GM19397 (cell line): ENCODE results near the gene LRRC56.
"Not testable (repeated sequence)": the region's sequence is repeated elsewhere in the genome, so short reads cannot be mapped to it uniquely, and the experiment has no call there.

Experiments used
- ATAC-seq: cut with Tn5 transposase; IDR thresholded peaks from one replicate; pipeline ENCODE4 v1.9.1; 2021; ENCODE audit warnings: mild to moderate bottlenecking, moderate library complexity; ENCODE audit not compliant: unreplicated experiment

The LRRC56 gene

DNA sequence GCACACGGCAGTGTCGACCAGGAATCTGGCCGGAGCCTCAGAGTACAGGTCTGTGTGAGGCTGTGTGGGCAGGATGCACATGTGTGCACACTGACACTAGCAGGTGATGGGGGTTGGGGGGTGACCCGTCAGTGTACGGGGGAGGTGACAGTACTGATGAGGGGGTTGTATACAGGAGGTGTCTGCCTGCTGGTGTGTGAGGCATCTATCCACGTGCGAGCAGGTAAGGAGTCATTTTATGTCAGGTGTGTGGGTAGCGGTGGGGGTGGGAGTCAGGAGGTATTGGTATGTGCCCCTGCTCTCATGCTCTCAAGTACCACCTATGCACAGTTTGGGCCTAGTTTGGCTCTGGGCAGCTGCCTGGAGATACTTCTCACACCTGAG lies 34.5 kb downstream of the LRRC56 start:
- no peak for ATAC-seq

DNA sequence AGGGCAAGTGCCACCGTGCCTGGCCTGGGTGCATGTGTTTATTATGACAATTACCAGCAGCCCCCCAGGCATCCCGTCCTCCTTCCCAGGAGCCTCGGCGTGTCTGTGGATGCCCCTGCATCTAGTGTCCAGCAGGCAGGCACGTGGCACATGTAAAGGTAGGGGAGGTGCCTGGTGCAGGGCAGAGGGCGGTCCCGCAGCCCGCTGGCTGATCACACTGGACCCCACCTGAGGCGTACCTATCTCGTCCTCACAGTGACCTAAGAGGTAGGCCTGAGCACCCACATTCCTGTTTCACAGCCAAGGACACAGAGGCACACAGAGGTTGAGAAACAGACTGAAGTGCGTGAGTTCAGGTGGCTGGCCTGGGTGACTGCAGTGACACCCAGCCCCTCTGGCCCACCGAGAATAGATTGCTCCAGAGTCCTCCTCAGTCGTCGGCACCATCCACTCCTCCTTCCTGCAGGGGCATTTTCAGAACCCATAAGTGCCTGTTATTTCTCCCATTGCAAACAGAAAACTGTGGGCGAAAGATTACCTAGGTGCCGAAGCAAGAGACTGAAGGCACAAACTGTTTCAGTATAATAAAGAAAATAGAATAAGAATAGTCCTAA lies 35.9 kb downstream of the LRRC56 start:
- no peak for ATAC-seq

- not testable (repeated sequence) for ATAC-seq
These were observed 36.8 kb downstream of the LRRC56 start for GRCh38 chr11:574031-574570.

- ATAC-seq: no peak
These were observed 37.4 kb downstream of the LRRC56 start for GRCh38 chr11:574632-575312.

DNA sequence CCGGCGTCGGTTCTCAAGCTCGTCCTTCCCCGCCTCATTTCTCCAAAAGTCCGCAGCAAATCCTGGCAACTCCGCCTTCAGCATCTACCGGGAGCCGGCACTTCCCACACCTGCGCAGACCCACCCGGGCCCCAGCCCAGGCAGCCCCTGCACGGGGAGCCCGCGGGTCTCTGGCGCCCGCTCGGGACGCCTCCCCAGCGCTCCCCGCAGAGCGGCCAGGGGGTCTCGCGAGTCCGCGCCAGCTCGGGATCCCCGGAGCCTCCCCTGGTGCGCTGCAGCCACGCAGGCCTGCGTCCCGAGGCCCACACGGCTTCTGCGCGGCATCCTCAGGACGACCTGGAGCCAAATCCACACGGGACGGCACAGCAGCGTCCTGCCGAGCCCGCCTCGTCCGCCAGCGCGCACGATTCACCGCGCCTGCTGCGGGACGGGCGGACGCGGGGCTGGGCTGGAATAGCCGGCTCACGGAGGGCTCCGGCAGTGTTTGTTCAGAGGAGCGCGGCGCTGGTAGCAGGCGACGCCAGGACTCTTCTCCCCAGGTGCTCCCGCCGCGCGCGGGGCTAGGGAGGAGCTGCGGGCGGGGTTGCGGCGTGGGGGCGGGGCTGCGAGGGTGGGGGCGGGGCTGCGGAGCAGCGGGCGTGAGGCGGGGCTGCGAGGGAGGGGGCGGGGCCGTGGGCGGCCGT lies 38.1 kb downstream of the LRRC56 start:
- peak; percentile 32 for ATAC-seq

DNA sequence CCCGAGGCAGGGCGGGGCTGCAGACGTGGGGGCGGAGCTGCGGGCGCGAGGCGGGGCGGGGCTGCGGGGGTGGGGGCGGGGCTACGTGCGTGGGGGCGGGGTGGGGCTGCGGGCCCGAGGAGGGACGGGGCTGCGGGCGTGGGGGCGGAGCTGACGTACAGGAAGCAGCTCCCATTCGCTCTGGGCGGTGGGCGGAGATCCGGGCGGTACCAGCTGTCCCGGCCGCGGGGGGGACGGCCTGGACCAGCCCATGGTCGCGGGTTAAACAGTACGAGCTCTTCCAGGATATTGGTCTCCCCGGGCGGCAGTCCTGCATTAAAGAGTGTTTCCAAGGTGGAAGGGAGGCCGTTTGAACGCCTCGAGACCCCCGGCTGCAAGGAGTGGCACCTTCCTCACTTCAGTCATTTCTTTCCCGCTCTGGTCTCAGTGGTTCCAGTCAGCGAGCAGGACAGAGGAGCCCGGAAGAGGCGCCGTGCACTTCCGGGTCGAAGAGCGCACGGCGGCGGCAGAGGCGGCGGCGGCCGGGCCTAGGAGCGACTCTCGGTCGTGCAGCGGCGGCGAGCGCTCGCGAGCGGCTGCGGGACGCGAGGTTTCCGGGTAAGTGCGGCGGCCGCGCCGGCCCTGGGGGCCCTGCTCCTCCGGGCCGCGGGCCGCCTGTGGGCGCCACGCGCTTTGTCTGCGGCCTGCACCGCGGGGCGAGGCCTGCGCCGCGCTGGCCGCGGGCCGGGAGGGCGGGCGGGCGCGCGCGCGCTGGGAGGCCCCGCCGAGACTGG lies 38.9 kb downstream of the LRRC56 start, which contains the start of gene PHRF1:
TSS of gene PHRF1 (plus strand) at position 475 of the 773 bp plus-strand sequence. CDS start 5,043 bp downstream, outside the sequence.
- peak; percentile 87 for ATAC-seq

DNA sequence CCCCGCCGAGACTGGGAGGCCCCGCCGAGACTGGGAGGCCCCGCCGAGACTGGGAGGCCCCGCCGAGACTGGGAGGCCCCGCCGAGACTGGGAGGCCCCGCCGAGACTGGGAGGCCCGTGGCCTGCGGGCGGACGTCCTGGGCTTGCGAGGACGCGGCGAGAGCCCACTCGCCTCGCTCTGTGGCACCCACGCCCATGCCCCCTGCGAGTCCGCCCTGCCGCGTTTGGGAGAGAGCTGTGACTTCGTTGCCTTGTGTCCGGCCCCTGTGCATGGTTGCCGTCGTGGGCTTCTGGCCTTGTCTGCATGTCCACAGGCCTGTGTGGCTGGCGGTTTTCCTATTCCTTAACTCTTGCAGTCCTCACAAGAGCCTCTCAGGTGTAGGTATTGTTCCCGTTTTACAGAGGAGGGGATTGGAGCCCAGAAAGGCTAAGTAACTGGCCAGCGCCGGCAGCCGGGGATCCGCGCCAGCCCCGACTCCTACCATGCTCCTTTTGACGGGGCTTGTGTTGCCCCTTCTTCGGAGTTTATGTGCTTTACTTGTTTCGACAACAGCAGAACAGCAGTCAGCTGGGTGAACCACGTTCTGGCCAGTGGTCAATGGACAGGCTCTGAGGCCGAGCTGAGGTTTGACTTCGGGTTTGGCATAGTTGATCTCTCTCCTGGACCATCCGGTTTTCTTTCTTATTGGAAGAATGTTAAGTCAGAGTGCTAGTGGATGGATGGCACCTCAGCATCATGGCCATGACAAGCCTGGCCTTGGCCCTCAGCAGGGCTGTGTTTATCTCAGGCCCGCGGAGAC lies 39.7 kb downstream of the LRRC56 start:
- ATAC-seq: no peak

DNA sequence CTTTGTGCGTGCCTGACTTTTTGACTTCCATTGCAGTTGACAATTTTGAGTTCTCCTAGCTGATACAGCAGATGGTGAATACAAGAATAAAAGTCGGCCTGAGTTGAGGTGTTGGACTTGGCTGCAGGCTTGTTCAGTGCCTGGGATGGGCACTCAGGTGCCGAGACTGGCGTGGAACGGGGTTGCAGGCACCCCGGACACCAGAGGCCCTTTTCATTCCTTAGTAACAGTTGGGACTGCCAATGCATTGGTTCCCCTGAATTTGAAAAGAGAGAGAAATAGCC lies 40.2 kb downstream of the LRRC56 start:
- ATAC-seq: no peak

GRCh38 chr11:578276-579035 lies 41.1 kb downstream of the LRRC56 start:
- ATAC-seq: no peak

- ATAC-seq: no peak
These were observed 42.7 kb downstream of the LRRC56 start for GRCh38 chr11:579830-580601.

- ATAC-seq: no peak
These were observed 44.0 kb downstream of the LRRC56 start for GRCh38 chr11:581342-581741.

GRCh38 chr11:581752-582151 lies 44.4 kb downstream of the LRRC56 start:
- ATAC-seq: no peak

DNA sequence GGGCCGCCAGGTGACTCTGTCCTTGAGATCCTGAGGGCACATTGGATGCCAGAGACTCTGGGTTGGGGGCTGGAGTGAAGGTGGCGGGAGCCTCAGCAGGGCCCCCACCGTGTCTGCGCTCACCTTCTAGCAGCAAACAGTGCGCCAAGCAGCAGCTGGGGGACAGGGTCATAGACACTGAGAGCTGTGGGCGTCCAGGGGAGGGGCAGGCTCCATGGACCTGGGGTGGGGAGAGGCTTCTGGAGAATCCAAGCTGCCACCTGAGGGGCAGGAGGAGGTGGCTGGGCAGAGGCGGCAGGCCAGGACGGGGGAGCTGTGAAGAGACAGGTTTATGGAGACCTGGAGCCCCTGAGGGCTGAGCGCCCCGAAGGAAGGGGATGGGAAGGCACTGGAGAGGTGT lies 47.0 kb downstream of the LRRC56 start:
- ATAC-seq: no peak

GRCh38 chr11:586376-587316 lies 49.3 kb downstream of the LRRC56 start:
- no peak for ATAC-seq

DNA sequence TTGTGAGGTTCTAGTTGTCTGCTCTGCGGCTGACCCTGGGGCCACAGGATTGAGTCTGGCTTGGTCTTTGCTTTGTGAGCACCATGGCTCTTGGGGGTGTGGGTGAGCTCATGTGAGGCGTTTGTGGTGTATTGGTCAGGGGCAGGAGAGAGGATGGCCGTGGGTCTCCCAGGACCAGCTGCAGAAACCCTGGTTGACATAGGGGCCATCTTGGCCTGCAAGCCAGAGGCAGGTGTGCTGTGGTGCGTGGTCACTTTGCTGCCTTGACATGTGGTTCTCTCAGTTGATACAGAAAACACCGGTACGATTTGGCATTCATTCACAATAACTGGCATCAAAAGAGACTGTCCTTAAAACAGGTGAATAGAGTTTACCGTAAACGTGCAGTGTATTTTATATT lies 50.2 kb downstream of the LRRC56 start:
- ATAC-seq: no peak

DNA sequence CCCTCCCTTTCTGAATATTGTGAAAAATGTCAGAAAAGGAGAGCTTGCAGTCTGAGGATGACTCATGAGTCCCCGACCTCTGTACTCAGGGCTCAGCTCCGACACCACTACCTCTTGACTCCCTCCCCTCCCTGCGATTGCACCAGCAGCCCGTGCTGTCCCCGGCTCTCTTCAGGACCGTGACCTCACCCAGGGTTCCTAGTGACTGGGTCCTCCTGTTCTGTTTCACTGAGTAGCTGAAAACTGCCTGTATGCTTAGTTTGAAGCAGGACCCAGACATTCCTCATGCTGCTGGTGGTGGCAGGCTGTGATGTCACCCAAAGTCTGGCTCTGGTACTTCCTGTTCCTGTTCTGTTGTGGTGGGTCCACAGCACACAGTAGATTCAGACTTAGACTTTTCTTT lies 50.7 kb downstream of the LRRC56 start:
- ATAC-seq: no peak

- ATAC-seq: no peak
These were observed 52.5 kb downstream of the LRRC56 start for GRCh38 chr11:589798-590197.

GRCh38 chr11:590997-591396 lies 53.7 kb downstream of the LRRC56 start:
- ATAC-seq: no peak
